Frontal cortex (tissue), 4 donors: ENCODE data around the gene SH3RF3. TPM values are rescaled to one million over a fixed set of nuclear protein-coding genes. Genes with fewer than 3 reads are reported as not detected.

Source experiments
- DNase-seq, 2 donors: peaks; one replicate each; pipeline ENCODE4 v3.0.0; 2012; ENCODE audit warnings: low spot score in 2 of 2
- FAIRE-seq: peaks from 2 replicates; lab custom pipeline; 2012; peaks lifted over from hg19 to GRCh38; lab: Jason Lieb, UNC
- total RNA-seq: library from RNA; depleted of rRNA; stranded (reverse); fragments of >200 nt; gene quantifications from one replicate; pipeline ENCODE4 v1.2.3, GENCODE V29; 2014
- donor health status: control.
- donor health status: control.
- donor health status: control.

SH3RF3 gene
- total RNA-seq, 1 donor from 2014 or later, result 9.0 TPM

GRCh38 chr2:109135359-109136197 lies 6.6 kb downstream of the SH3RF3 start:
- FAIRE-seq (no peak), DNase-seq (no peak)

GRCh38 chr2:109136542-109136941 lies 7.5 kb downstream of the SH3RF3 start:
- DNase-seq (no peak), FAIRE-seq (no peak)

- FAIRE-seq, result no peak
- no peak for DNase-seq
These were observed 8.6 kb downstream of the SH3RF3 start for GRCh38 chr2:109137616-109138015.

GRCh38 chr2:109138449-109138848 lies 9.4 kb downstream of the SH3RF3 start:
- FAIRE-seq (no peak), DNase-seq (no peak)

DNA sequence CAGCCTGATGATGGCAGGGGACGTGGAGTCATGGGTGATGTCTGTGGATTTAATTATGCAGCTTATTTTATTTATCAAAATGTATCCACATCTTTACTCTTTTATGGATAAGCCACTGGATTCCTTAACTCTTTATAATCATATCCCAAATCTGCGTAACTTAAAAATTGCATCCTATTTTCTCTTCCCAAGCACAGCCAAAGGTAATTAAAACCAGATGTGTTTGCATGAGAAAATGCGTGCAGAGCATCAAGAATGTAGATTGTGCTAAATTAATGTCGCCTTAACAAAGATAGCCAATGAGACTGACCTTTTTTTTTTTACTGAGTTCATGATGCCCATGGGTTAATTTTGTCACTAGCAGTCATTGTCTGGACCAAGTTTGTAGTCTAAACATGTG lies 10.0 kb downstream of the SH3RF3 start:
- DNase-seq, result no peak
- no peak for FAIRE-seq

DNA sequence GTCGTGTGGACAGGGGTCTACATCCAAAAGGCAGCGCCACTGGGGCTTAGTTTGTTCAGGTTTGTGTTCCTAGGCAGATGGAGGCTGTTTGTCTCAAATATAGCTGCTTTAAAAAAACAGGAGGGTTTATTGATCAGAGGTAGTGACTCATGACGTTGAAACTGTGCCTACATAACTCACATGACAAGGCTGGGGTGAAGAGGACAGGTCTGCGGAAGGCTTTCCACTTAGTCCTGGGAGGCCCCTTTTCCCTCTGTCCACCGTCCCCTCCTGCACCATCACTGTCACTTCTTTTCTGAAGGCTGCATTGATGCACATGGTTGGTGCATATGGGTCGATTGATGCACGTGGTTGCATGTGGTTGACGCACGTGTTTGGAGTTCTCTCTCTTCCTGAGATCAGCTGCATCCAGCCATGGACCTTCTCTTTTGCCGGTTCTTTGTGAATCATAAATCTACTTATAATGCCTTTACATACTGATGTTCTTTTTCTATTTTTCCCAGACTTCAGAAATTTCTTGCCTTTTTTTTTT lies 10.9 kb downstream of the SH3RF3 start:
- DNase-seq, result no peak

GRCh38 chr2:109141006-109141600 lies 12.1 kb downstream of the SH3RF3 start:
- FAIRE-seq (no peak), DNase-seq (no peak)

More for the DNA sequence above, 10.9 kb downstream of the SH3RF3 start:
- no peak for FAIRE-seq

GRCh38 chr2:109141727-109142283 lies 12.8 kb downstream of the SH3RF3 start:
- FAIRE-seq, result no peak
- DNase-seq, result no peak

DNA sequence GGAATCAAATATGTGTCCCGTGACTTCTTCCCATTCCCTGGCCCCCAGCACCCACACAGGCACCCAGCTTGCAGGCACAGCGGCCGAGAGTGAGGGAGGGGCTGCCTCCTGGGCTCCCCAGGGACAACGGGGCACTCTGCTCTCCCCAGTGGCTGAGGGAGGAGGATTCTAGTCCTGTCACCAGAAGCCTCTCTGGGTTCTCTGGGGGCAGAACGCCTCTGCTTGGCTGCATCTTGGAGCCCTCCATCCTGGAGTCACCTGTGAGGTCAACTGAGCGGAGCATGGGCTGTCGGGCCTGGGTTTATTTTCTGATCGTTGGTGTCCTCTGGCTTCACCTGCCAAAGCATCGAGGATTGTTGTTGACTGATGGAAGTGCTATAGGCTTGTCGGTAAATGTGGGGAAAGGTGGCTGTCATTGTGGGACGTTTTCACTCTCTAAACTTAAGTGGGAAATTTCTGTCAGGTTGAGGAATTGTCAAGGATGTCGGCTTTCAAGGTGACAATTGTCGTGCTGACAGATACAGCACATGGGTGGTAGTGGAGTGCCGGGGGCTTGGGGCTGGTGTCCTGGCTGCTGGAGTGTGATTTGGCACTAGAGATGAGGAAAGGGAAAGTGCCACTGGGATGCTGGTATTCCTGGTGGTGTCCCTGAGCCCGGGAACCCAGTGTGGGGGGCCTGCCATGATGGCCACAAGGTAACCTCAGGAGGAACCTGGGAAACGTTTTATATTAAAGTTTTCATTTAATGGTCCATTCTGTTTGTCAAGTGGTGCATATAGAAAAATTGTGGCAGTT lies 13.6 kb downstream of the SH3RF3 start:
- DNase-seq, result no peak
- FAIRE-seq, result no peak

GRCh38 chr2:109143214-109144187 lies 14.5 kb downstream of the SH3RF3 start:
- FAIRE-seq (no peak), DNase-seq (no peak)

- FAIRE-seq, result no peak
- no peak for DNase-seq
These were observed 15.3 kb downstream of the SH3RF3 start for GRCh38 chr2:109144271-109144670.

- DNase-seq (no peak), FAIRE-seq (no peak)
These were observed 15.7 kb downstream of the SH3RF3 start for GRCh38 chr2:109144721-109145120.

GRCh38 chr2:109145286-109145685 lies 16.3 kb downstream of the SH3RF3 start:
- DNase-seq, result no peak
- no peak for FAIRE-seq

DNA sequence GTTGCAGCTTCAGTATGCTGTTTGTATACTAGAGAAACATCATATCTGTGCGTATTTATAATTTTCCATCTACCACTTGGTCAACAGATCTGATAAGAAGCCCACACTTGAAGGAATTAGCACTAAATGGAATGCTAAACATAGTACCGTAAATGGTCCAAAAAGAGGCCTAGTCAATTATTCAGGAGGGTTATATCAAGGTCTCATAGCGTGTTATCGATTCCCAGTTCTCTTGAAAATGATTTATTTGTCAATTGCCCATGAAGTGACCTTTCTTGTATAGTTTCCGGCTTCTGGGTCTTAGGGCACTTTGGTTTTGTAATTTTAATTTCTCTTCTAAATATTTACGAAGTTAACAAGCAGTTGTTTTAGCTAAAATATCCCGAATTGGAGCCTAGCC lies 18.4 kb downstream of the SH3RF3 start:
- DNase-seq (no peak), FAIRE-seq (no peak)

GRCh38 chr2:109148117-109148746 lies 19.2 kb downstream of the SH3RF3 start:
- no peak for DNase-seq
- no peak for FAIRE-seq

DNA sequence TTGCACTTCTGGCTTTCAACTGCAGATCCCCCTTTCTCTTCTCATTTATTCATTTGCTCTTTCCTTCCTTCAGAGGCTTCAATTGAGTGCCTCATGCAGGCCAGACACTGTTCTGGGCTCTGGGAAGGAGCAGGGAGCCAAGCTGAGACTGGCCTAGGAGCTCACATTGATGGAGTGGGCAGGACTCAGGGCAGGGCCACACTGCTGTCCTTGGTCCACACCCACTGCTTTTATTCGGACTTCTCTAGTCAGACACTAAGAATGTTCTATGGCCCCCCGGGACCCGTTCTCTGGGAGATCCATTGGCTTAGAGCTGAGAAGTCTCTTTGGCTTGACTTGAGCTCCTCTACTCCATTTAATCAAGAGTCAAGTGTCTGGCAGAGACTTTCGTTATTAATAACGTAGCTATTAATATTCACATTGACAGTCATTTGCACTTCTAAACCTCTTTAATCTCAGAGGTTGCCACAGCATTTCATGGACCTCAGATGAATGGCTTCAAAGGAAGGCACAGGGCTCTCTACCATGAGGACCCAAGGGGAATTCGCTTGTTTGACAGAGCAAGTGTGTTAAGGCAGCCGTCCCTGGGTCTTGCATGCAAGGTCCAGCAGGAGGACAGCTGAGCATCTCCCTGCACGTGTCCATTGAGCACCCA lies 20.1 kb downstream of the SH3RF3 start:
- DNase-seq (no peak), FAIRE-seq (no peak)

DNA sequence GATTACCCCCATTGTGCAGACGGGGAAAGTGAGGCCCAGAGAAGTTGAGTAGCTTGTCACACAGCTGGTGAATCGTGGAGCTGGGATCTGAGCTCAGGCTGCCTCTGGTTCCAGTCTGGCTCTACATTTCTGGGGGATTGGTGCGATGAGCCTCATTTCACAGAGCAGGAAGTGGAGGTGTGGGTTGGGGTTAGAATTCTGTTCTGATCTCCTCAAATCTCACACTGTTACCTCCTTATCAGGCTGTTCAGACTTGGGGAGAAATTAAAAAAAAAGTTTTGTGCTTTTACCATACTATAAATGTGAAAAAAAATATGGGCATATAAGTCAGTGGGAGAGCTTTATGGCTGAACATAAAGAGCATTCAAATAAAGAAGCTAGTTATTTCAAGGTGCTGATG lies 21.6 kb downstream of the SH3RF3 start:
- FAIRE-seq, result no peak
- no peak for DNase-seq

DNA sequence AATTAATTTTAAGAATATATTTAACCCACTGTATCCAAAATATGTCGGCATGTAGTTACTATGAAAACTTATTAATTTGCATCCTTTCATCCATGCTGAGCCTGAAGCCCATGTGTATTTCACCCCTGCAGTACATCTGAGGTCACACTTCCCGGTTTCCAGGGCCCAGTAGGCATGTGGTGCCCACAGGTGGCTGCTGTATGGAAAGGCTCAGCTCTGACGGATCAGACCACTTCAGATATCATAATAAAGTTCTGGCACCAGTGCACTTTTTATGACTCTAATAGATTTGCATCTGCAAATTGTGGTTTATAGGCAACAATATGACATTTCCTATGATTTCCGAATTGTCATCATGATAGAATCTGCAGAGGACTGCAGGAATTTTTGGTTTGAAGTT lies 22.5 kb downstream of the SH3RF3 start:
- DNase-seq, result no peak
- FAIRE-seq, result no peak
